Heart right ventricle (tissue), 16 donors: ENCODE measurements around the gene SCFD1. TPM values are rescaled to one million over a fixed set of nuclear protein-coding genes. Genes with fewer than 3 reads are reported as not detected.

Source experiments
- ATAC-seq, 8 donors: fragments of 200-7000 bp; cut with Tn5 transposase; one replicate each; pipeline ENCODE4 v1.9.1; 2020; ENCODE audit warnings: mild to moderate bottlenecking in 8 of 8, moderate library complexity in 8 of 8, moderate number of reproducible peaks in 1 of 8
- DNase-seq, 2 donors: peaks; one replicate each; pipeline ENCODE4 v3.0.0-alpha.2; 2020
- H3K27ac ChIP-seq, 10 donors: fragments of 200-600 bp; sonication (generic) in 2 of 10; one replicate each; pipeline versions ENCODE4 v1.5.0 to v1.8.0; 2020 to 2022; ENCODE audit warnings: mild to moderate bottlenecking in 3 of 10
- H3K27me3 ChIP-seq, 7 donors: fragments of 200-600 bp; one replicate each; pipeline ENCODE4 v1.8.0; 2021 to 2022; ENCODE audit warnings: mild to moderate bottlenecking in 2 of 7
- H3K36me3 ChIP-seq, 9 donors: fragments of 200-600 bp; sonication (generic) in 1 of 9; one replicate each; pipeline versions ENCODE4 v1.5.0 to v1.8.0; 2020 to 2022; ENCODE audit warnings: mild to moderate bottlenecking in 2 of 9
- H3K4me1 ChIP-seq, 9 donors: fragments of 200-600 bp; sonication (generic) in 1 of 9; one replicate each; pipeline versions ENCODE4 v1.5.0 to v1.8.0; 2020 to 2022; ENCODE audit warnings: mild to moderate bottlenecking in 4 of 9
- H3K4me3 ChIP-seq, 10 donors: fragments of 200-600 bp; sonication (generic) in 2 of 10; one replicate each; pipeline versions ENCODE4 v1.5.0 to v1.8.0; 2020 to 2022; ENCODE audit warnings: mild to moderate bottlenecking in 7 of 10, moderate library complexity in 2 of 10
- H3K9me3 ChIP-seq, 11 donors: fragments of 200-600 bp in 10 of 11; sonication (generic) in 2 of 11; one replicate each; pipeline versions ENCODE4 v1.5.0 to v1.8.0; 2013 to 2022; ENCODE audit warnings: mild to moderate bottlenecking in 2 of 11, control low read depth in 1 of 11, moderate library complexity in 1 of 11
- WGBS, 2 donors: extraction: QIAGEN DNeasy Blood & Tissue Kit; methylation state at CpG; one replicate each; pipeline ENCODE4 v1.1.7; 2013; ENCODE audit warnings: inconsistent platforms in 1 of 2; 5-methylcytosine and 5-hydroxymethylcytosine counted together
- intact Hi-C, 10 donors: fragments of 100-400 bp; cut with DNase I; formaldehyde crosslinking; loops; one replicate each; pipeline versions ENCODE4 v1.11.1 to v1.14.2; 2022
- polyA plus RNA-seq, 2 donors: library from polyadenylated mRNA; stranded (reverse); fragments of 200-250 nt; gene quantifications; one replicate each; pipeline ENCODE4 v1.2.3, GENCODE V29; 2013
- total RNA-seq, 10 donors: library from RNA; stranded (reverse); fragmentation: NEBNext Ultra II Directional in 3 of 10; extraction: Animal tissue kit (Norgen Biotek cat#: 25700) in 3 of 10; gene quantifications; one replicate each; pipeline versions ENCODE4 v1.2.1 to v1.2.4, GENCODE V29; 2021 to 2023
- TF ChIP-seq, protein P1 (sequence below), 9 donors: fragments of 200-600 bp; sonication (generic) in 2 of 9; IDR thresholded peaks; one replicate each; pipeline versions ENCODE4 v1.5.0 to v1.8.0; 2021 to 2022; ENCODE audit warnings: antibody characterized with exemption in 9 of 9, mild to moderate bottlenecking in 5 of 9, moderate library complexity in 1 of 9
- donor health status: Arrhythmogenic right ventricular cardiomyopathy.
- donor health status: ischemic (EF 13 %, LVEDD 7.1; RV severe dilation, severe dysfunction).
- donor health status: healthy with polysubstance abuse.
- donor health status: DM: no; HTN: yes; CAD: no.
- donor health status: DM: no; HTN: no; CAD: no.
- donor health status: ischemic (EF 25% LVEDD 6.9; RV normal size, moderate dysfunction).
- donor health status: ischemic (EF 25% LVEDD 5.7; RV mildly dilated, moderate dysfunction).
- donor health status: healthy.
- donor health status: DM: yes; HTN: yes; CAD: no.
- donor health status: Ischemic cardiomyopathy.
- donor health status: ischemic (EF 35%, LVEDD 5.7; RV mildly dilated, moderate dysfunction).
- donor health status: nonischemic (EF 11% LVEDD 7.7; RV severe dilation, severe dysfunction).
- donor health status: DM: yes; HTN: yes; CAD: no.
- donor health status: PGD.
- donor health status: ischemic (EF 29% LVEDD 5.4; RV normal size, mild dysfunction).
- donor health status: nonischemic (EF 23%, LVEDD 6.1; RV moderate dilation, normal function).

SCFD1 gene
- total and polyA plus RNA-seq, 12 donors: 40.1 to 98.6 (median 47.1) TPM

DNA sequence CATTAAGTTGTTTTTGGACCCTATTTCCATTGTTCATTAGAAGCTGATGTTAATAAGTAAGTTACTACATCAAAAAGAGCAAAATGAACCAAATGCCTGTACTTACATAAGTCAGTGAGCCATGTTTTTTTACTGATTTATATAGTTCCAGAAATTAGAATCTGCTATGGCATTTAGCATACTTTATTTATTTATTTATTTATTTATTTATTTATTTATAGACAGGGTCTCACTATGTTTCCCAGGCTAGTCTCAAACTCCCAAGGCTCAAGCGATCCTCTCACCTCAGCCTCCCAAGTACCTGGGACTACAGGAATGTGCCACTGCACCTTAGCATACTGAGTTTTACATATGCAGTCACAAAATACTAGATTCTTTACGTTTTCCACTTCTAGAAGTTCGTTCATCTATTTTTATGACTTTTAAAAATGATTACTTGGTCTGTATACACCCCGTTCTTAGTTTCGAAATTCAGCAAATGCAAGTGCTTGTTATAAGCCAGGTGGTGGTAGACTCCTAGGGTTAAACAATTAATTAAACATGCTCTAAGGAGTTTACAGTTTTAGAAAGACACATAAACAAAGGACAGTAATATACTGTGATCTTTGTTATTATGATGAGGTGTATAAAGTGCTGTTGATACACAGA lies 69.8 kb downstream of the SCFD1 start:
- peaks cover 0 to 33% (median 5%) of the 10 kb centered on the region in 9 donors for H3K36me3 ChIP-seq
- H3K4me1 ChIP-seq: peaks cover 0 to 10% (median 0%) of the 10 kb centered on the region in 9 donors
- intact Hi-C loops: no loop called here
- H3K9me3 ChIP-seq: no peaks in the 10 kb centered on the region
- H3K27me3 ChIP-seq: no peaks in the 10 kb centered on the region
- H3K4me3 ChIP-seq: no peak overlapping the region
- TF ChIP-seq, protein P1, sequence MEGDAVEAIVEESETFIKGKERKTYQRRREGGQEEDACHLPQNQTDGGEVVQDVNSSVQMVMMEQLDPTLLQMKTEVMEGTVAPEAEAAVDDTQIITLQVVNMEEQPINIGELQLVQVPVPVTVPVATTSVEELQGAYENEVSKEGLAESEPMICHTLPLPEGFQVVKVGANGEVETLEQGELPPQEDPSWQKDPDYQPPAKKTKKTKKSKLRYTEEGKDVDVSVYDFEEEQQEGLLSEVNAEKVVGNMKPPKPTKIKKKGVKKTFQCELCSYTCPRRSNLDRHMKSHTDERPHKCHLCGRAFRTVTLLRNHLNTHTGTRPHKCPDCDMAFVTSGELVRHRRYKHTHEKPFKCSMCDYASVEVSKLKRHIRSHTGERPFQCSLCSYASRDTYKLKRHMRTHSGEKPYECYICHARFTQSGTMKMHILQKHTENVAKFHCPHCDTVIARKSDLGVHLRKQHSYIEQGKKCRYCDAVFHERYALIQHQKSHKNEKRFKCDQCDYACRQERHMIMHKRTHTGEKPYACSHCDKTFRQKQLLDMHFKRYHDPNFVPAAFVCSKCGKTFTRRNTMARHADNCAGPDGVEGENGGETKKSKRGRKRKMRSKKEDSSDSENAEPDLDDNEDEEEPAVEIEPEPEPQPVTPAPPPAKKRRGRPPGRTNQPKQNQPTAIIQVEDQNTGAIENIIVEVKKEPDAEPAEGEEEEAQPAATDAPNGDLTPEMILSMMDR (IDR thresholded peaks at IDR 0.05): no peak
- WGBS, 2 donors: 97 to 98% methylated on average over 5 of the region's 5 CpGs
- DNase-seq (no peak), ATAC-seq (no peak)
- no peak overlapping the region for H3K27ac ChIP-seq

DNA sequence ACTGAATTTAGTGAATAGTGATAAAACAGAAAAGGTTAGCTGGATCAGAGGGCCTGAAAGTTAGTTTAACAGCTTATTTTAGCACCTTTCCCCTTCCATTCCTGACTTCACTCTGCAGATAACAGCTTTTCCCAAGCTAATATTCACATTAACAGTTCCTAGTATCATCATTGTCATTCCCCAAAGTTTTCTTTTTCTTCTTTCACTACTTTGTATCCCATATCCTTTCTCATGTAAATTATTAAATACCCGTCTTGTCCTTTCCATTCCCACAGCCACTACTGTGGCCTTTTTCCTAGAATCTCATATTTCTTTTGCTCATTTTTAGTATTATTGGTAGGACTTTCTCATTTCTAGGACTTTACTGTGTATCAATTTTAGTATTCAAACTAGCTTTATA lies 70.5 kb downstream of the SCFD1 start:
- 93 to 98% methylated on average over 1 of the region's 1 CpG for WGBS, 2 donors
- H3K4me1 ChIP-seq: peaks cover 0 to 10% (median 0%) of the 10 kb centered on the region in 9 donors
- H3K9me3 ChIP-seq: no peaks in the 10 kb centered on the region
- ATAC-seq (no peak), DNase-seq (no peak)
- intact Hi-C loops: no loop called here
- H3K36me3 ChIP-seq: peaks cover 0 to 41% (median 5%) of the 10 kb centered on the region in 9 donors
- no peak overlapping the region for H3K4me3 ChIP-seq
- no peak overlapping the region for H3K27ac ChIP-seq
- TF ChIP-seq, protein P1 (IDR thresholded peaks at IDR 0.05): no peak
- no peaks in the 10 kb centered on the region for H3K27me3 ChIP-seq

DNA sequence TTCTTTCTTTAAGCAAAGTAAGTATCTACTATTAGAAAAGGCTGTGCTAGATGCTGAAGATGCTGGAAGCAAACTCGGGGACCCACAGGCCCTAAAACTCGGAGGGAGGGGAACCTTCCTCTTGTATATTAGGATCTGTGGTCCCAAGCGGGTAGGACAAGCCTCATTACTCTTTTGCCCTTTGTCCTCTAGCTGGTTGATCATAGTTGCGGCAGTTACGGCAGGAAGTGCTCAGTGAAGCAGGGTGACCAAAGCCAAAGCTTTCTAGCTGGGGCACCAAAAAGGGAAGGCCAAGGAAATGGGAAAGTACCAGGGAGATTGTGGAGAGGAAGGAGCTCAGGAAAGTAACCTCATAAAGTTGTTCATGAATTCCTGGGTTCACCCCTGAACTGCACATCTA lies 76.3 kb downstream of the SCFD1 start:
- Histone ChIP-seq H3K9me3 (no peaks in the 10 kb centered on the region), H3K27ac (no peak overlapping the region), H3K27me3 (no peaks in the 10 kb centered on the region), H3K4me1 (no peaks in the 10 kb centered on the region), H3K36me3 (peaks cover 0 to 93% (median 8%) of the 10 kb centered on the region in 9 donors), H3K4me3 (no peak overlapping the region)
- ATAC-seq (no peak), DNase-seq (no peak)
- intact Hi-C loops: no loop called here
- TF ChIP-seq, protein P1 (IDR thresholded peaks at IDR 0.05): no peak
- WGBS, 2 donors: 93 to 96% methylated on average over 5 of the region's 5 CpGs

DNA sequence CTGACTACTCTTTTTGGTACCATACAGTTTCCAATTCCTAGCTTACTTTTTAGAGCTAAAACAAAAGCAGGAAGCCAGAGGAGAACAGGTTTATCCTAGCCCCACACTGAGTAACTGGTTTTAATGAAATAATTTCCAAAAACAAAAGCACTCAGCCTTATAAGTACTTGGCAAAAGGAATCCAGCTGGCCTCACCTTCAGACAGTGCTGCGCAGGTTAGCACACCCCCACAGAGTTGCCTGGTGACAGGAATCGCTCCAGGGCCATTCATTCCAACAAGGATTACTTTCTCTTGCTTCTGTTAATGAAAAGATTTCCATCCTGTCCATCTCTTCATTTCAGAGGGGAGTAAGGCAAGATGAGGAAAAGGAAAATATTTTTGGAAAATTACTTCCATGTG lies 84.6 kb downstream of the SCFD1 start:
- no peaks in the 10 kb centered on the region for H3K27me3 ChIP-seq
- DNase-seq: no peak

More for the DNA sequence above, 84.6 kb downstream of the SCFD1 start:
- Histone ChIP-seq H3K4me3 (no peak overlapping the region), H3K9me3 (no peaks in the 10 kb centered on the region), H3K4me1 (no peaks in the 10 kb centered on the region), H3K36me3 (peaks cover 0 to 94% (median 10%) of the 10 kb centered on the region in 9 donors), H3K27ac (no peak overlapping the region)
- ATAC-seq: no peak
- 91 to 92% methylated on average over 2 of the region's 2 CpGs for WGBS, 2 donors
- TF ChIP-seq, protein P1 (IDR thresholded peaks at IDR 0.05): no peak
- intact Hi-C loops: no loop called here
